HG02885 (cell line): ENCODE data around the gene CNOT8.
"Not testable (repeated sequence)": the region's sequence is repeated elsewhere in the genome, so short reads cannot be mapped to it uniquely, and the experiment has no call there.

Experiments
- ATAC-seq: cut with Tn5 transposase; IDR thresholded peaks from one replicate; pipeline ENCODE4 v1.9.1; 2021; ENCODE audit warnings: mild to moderate bottlenecking; ENCODE audit not compliant: unreplicated experiment, poor library complexity

Gene CNOT8

DNA sequence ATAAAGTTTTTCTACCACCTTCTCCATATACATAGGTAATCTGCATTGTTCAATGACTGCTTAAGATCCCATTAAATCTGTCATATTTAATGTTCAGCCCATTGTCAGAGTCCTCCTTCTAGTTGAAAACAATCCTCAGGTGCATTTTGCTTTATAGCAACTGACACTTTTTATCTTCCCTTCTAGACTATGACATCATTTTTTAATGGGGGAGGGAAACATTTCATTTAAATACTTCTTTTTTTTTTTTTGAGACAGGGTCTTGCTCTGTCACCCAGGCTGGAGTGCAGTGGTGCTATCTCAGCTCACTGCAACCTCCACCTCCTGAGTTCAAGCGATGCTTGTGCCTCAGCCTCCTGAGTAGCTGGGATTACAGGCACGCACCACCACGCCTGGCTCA is 25.6 kb upstream of the CNOT8 start:
- not testable (repeated sequence) for ATAC-seq

DNA sequence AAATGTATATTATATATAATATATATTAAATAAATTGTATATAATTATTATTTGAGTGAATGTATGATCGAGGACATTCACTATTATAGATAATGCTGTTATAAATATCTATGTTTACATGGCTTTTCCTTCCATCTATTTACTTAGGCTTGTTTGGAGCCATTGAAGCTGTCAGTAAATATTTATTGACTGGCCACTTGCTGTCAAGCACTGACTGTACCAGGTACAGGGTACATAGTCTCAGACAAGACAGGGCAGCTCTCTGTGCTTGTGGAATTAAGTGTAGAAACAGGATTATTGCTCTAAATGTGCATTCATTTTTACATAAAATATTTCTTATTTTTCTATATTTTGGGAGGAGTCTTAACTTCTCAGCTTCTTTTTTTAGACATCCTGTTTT is 24.4 kb upstream of the CNOT8 start:
- no peak for ATAC-seq

DNA sequence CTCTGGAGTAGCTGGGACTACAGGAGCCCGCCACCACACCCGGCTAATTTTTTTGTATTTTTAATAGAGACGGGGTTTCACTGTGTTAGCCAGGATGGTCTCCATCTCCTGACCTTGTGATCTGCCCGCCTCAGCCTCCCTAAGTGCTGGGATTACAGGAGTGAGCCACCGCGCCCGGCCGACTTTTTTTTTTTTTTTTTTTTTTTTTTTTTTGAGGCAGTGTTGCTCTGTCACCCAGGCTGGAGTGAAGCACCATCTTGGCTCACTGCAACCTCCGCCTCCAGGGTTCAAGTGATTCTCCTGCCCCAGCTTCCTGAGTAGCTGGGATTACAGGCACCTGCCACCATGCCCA is 22.8 kb upstream of the CNOT8 start:
- ATAC-seq: not testable (repeated sequence)

DNA sequence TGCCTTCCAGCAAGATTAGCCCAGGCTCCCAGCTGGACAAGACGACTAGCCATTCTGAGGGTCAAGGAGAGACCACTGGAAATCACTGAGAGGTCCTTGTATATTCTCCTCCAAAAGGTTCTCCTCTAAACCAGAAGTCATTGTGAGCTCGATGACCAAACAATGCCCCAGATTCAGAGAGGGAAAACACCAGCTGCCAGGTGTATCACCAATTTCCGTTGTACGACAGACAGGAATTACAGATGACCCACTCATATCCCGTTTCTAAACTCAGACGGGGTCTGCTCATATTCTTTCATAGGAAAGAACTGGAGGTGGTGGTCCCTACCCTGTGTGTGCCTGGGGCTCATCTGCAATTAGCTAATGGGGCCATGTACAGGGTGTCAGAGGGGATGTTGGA is 22.2 kb upstream of the CNOT8 start:
- ATAC-seq: no peak

DNA sequence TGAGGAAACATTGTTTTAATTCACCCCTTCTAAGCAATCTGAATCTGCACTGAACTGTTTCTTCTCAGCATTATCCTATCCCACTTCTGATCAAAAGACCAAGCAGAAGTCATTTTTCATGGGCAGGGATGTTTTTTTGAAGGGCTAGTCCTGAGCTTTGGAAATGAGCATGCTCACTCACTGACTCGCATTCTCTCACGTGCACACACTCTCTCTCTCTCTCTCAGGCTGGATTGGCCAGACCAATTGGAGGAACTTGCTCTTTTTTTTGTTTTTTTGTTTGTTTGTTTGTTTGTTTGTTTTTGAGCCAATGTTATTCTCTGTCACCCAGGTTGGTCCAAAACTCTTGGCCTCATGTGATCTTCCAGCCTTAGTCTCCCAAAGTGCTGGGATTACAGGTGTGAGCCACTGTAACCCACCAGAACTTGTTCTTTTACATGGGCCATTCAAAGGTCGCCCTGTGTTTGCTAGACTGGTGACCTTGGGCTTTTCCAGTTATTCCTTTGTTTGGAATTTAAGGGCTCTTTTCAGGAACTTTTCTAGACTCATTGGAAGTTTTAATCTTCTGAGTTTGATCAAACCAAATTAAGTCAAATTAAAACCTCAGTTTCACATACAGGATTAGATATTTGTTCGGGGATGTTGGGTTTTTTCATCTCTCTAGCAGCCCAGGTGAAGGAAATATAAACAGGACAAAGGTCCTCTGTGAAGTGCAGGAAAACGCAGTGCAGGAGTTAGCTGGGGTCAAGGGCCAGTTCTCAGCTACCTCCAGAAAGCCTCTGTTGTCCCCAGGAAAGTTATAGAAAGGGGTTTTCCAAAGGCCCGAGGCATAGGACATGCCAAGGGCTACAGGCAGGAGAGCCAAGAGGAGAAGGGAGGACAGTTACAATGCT is 21.2 kb upstream of the CNOT8 start:
- ATAC-seq: no peak

GRCh38 chr5:154840435-154841272 is 17.8 kb upstream of the CNOT8 start:
- no peak for ATAC-seq

GRCh38 chr5:154841273-154841661 is 17.2 kb upstream of the CNOT8 start:
- ATAC-seq: no peak

DNA sequence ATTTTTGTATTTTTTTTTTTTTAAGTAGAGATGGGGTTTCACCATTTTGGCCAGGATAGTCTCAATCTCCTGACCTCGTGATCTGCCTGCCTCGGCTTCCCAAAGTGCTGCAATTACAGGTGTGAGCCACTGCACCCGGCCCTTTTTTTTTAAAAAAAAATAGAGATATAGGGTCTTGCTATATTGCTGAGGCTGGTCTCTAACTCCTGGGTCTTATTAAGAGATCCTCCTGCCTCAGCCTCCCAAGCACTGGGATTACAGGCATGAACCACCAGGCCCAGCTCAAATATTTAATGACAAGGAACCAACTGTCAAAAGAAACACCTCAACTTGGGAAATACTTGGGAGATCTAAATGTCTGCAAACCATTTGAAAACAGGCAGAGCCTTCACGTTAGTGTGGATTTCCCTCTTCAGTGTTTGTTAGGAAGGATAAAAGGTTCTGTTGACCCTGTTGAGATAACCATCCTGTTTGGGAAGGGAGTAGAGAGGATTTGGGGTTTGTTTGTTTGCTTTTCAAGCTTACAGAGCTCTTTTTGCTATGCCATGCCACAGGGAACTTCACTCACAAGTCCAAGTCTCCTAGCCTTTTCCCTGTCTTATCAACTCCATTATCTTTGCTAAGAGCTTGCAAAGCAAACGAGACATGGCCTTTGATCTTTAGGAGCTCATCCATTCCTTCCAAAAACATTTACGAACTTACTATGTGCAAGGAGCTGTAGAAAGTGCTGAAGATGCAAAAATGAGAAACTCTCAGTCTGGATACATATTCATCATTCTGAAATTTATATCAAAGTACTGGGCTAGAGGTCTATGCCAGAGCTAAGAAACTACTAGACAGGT is 15.5 kb upstream of the CNOT8 start:
- no peak for ATAC-seq

- no peak for ATAC-seq
Measured at GRCh38 chr5:154844809-154845208, 13.6 kb upstream of the CNOT8 start.

DNA sequence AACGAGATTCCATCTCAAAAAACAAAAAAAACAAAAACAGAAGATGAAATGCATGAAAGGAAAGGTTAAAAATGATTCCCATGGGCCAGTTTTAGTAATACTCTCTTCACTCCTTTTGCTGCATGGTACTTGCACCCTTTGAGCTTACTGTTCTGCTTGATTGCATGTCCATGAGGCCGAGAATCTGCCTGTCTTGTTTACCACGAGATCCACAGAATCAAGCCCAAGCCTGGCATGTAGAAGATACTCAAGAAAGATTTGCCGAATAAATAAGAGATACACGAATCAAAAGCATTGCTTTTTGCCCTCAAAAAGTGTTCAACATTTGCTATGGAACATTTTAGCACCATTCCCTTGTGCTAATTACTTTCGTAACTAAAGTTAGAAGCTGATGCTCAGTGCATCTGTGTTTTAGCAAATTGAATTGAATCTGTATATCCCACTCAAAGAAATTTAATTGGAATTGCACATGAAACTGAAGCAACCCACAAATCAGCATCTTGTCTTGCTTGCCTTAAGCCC is 9.1 kb upstream of the CNOT8 start:
- no peak for ATAC-seq

GRCh38 chr5:154849791-154850201 is 8.6 kb upstream of the CNOT8 start:
- peak; percentile 9 for ATAC-seq

- ATAC-seq: peak; percentile 73
Measured at GRCh38 chr5:154850255-154851062, 8.0 kb upstream of the CNOT8 start, which contains the start of gene FAXDC2. FAXDC2 (minus strand) TSS chr5:154850603; CDS start chr5:154838178, 12,425 bp downstream.

- ATAC-seq: no peak
Measured at GRCh38 chr5:154851351-154851750, 7.1 kb upstream of the CNOT8 start.

- ATAC-seq: peak; percentile 67
Measured at GRCh38 chr5:154857530-154858296, 714 bp upstream of the CNOT8 start.

GRCh38 chr5:154858972-154859871 is 795 bp downstream of the CNOT8 start:
- ATAC-seq: peak; percentile 11

DNA sequence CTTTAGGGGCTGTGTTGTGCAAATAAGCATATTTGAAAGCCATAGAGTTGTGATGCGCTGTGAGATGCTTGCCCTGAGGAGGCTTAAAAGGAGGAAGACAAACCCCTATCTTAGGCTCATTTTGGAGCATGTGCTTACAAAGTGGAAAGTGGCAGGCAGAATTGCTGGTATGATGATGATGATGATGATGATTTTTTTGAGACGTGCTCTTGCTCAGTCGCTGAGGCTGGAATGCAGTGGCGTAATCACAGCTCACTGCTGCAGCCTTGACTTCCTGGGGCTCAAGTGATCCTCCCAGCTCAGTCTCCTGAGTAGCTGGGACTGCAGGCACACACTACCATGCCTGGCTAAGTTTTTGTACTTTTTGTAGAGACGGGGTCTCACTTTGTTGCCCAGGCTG is 1.7 kb downstream of the CNOT8 start:
- no peak for ATAC-seq

- ATAC-seq: no peak
Measured at GRCh38 chr5:154860765-154861164, 2.3 kb downstream of the CNOT8 start.

- ATAC-seq: no peak
Measured at GRCh38 chr5:154861946-154862345, 3.5 kb downstream of the CNOT8 start.
